GM19372 (cell line): ENCODE data around the gene RIPK3.
"Not testable (repeated sequence)": the region's sequence is repeated elsewhere in the genome, so short reads cannot be mapped to it uniquely, and the experiment has no call there.

ENCODE experiments used
- ATAC-seq: cut with Tn5 transposase; IDR thresholded peaks from one replicate; pipeline ENCODE4 v1.9.1; 2021; ENCODE audit warnings: mild to moderate bottlenecking, low read depth, moderate library complexity; ENCODE audit not compliant: unreplicated experiment

Gene RIPK3

DNA sequence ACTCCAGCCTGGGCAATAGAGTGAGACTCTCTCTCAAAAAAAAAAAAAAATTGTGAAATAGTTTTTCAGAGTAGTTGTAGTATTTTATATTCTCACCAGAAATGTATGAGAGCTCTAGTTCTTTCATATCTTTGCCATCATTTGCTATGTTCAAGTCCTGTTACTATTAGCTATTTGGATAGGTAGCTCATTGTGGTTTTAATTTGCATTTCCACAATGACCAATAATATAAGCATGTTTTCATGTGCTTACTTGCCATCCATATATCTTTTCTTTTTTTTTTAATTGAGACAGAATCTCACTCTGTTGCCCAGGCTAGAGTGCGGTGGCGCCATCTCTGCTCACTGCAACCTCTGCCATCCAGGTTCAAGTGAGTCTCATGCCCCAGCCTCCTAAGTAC, 8.4 kb upstream of the RIPK3 start:
- ATAC-seq = no peak

DNA sequence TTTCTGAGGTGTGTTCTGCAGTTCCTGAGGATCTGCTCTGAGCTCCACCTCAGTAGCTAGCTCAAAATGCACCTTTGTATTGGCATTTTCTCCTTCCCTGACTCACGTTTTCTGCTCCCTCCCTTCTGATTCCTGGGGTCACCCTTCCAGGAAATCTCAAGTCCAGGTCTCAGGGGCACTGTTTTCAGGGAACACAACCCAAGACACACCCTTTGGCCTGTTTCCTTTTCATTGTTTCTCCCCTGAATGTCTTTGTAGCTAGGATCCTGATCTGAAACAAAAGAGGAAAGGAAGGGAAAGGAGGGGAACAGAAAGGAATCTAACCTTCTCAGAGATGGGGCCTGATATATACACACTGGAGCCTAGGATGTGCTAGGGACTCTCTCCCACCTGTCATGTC, 7.3 kb upstream of the RIPK3 start:
- ATAC-seq = no peak

DNA sequence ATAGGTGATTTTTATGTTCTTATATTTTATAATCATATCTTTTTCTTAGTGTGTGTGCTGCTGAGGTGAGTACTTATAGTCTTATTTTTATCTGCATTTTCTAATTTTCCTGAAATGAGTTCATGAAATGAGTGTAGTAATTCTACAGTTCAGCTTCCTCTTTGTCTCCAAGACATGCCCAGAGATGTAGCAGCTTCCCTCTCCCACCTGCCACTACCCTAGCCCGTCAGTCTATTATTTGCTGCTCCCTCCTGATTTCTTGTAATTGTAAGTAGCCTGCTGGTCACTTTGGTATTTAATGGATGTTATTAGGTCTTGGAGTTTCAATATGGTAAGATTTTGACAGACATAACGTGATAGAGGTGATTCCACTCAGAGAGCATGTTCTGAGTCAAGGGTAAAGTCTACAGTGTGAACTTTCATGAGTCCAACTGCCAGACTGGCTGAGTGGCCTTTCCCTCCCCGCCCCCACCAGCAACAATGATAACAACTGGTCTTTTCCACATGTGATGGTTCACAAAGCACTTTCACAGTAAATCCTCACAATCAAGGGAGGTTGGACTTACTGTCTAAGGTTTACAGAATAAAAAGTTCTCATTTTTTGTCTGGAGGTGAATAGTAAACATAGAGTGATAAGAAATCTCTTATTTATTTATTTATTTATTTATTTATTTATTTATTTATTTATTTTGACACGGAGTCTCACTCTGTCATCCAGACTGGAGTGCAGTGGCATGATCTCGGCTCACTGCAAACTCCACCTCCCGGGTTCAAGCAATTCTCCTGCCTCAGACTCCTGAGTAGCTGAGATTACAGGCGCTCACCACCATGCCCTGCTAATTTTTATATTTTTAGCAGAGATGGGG, 4.2 kb upstream of the RIPK3 start:
- no peak for ATAC-seq

DNA sequence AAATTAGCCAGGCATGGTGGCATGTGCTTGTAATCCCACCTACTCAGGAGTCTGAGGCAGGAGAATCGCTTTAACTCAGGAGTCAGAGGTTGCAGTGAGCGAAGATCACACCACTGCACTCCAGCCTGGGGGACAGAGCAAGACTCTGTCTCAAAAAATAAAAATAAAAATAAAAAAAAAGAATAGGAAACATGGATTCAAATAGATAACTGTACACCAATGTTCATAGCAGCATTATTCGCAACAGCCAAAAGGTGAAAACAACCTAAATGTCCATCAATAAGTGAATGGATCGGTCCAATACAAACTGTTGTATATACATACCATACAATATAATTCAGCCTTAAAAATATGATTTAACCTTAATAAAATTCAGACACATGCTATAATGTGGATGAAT, 3.1 kb upstream of the RIPK3 start:
- no peak for ATAC-seq

DNA sequence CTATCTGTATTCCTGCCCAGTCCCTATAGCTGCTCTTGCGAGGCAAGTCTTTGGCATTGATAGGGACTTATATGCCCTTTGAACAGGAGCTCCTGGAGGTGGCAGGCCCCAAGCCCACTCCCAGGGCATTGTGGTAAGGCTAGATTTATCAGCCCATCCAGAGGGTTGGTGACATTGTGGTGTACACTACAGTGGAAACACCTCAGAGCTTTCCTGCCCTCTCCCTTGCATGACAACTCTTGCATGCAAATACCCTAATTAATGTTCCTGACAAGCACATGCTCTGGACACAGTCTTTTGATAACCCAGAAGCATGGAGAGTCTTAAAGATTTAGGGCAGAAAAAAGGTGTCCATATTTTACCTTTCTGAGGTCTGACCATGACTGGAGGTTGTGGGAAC, 815 bp upstream of the RIPK3 start:
- no peak for ATAC-seq

DNA sequence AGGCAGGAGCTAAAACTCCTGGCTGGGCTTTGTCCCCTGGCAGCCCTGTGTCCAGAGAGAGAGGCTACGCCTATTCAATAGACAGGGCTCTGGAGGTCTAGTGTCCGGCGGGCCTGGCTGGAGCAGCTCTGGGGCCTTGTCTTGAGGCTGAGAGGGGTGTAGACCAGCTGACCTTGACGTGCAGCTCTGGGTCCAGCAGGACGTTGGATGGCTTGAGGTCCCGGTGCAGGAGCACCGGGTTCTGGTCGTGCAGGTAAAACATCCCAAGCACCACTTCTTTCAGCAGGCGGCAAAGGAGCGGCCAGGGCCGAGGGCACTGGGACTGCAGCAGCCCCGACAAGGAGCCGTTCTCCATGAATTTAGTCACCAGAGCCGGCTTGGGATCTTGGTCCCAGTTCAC, 948 bp downstream of the RIPK3 start:
- no peak for ATAC-seq

DNA sequence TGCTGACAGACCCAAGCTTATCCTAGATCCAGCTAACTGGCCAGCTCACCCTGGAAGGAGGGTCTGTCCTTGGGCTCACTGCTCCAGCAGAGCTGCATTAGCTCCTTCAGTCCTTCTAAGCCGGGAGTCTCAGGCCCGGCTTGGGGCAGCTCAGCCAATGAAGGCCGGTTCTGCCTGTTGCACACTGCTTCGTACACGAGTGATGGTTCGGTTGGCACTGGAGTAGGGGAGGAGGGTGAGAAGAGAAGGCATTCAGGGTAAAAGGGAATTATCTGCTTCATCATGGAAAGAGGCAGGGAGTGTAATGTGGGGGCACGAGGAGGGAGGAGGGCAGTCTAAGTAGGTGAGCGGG, 2.0 kb downstream of the RIPK3 start:
- no peak for ATAC-seq

DNA sequence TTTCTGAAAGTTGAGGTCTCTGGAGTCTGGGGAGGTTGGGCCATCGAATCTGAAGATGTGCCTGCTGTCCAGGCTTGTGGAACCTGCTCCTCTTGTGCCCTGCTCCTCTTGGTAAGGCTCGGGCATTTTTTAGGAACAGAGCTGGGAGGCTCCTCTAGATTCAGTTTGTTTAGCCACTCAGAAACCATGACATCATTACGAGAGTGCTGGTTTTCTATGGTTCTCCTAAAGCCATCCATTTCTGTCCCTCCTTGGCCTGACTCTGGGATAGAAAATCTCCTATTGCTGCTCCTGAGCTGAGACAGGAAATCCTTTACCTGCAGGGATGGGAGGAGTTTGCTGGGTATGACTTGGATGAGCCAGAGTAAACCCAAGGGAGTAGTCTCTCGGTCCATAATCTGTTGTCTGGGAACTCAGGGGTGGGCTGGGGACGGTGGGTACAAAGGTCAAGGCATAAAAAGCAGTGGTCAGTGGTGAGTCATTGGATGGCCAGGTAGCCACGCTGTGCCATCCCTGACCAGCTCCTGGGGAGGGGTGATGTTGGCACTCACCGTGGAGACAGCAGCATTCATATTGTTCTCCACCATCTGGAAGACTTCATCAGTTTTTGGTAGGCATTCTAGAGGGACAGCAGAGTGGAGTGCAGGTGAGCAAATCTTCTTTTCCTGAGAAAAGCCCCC, 2.5 kb downstream of the RIPK3 start:
- ATAC-seq = no peak

DNA sequence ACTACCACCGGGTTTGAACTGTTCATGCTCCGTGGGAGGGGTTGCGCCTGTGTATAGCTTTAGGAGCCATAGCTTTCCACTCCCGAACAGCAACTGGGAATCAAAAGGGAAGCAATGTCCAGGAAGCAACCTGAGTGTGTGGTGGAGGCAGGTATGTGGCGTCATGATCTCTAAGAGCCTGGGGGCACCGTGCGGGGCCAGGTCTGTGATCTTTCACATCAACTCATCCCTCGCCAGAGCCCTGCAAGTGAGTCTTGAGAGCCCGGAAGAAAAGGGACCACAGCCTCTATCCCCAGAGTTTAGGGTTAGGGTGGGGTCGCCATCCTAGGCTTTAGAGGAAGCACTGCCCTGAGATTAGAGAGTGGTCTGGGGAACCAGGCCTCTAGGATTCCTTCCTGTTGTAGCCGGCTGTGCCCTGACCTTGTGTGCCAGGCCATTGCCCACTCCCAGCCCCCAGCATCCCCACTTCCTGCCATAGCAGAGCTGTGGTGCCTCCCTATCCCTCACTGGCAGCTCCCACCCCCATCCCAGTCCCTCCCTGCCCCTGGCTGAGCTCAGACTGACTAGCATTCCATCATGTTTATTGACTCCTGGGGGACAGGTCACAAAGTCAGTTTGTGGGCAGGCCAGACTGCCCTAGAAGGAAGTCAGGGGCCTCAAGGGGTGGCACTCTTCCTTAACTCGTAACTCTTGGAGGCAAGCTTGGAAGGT, 4.2 kb downstream of the RIPK3 start:
- no peak for ATAC-seq

DNA sequence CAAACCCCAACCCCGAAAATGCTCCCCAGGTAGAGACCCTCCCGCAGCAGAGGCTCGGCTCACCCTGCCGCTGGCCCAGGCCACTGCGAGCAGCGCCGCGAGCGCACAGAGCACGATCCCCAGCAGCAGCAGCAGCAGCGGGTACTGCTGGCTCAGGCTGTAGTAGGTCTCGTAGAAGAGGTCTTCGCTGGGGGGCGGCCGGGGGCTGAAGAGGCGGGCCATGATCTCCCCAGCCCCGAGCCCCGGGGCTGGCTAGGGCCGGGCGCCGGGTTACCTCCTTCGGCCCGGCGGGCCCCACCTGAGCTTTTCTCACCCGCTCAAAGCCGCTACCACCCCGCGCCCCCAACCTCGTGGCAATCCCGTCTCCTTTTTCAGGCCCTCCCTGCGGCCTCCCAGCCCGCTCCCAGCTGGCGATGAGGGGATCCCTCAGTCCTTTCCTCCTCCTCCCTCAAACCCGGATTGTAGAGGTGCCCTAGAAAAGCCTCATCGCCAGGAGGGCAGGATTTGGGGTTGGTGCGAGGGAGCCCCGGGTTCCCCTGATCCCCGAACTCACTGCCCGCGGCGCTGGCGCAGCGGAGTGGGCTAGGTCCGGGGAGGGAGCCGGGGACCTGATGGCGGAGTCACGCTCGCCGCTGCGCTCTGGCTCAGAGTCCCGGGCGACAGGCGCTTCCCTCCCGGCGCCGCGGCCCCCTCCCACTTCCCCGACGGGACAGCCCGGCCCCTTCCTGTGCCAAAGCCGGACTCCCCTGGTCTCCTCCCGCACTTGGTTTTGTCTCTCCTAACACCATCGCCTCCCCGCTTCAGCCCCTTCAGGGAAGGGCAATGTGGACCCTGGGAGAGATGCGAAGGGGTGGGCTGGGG, 5.1 kb downstream of the RIPK3 start, which contains the start of gene ADCY4:
Gene ADCY4, minus strand, starts transcription at position 641 of the 861 bp plus-strand sequence. Its CDS starts 419 bp downstream, at position 222.
- no peak for ATAC-seq

DNA sequence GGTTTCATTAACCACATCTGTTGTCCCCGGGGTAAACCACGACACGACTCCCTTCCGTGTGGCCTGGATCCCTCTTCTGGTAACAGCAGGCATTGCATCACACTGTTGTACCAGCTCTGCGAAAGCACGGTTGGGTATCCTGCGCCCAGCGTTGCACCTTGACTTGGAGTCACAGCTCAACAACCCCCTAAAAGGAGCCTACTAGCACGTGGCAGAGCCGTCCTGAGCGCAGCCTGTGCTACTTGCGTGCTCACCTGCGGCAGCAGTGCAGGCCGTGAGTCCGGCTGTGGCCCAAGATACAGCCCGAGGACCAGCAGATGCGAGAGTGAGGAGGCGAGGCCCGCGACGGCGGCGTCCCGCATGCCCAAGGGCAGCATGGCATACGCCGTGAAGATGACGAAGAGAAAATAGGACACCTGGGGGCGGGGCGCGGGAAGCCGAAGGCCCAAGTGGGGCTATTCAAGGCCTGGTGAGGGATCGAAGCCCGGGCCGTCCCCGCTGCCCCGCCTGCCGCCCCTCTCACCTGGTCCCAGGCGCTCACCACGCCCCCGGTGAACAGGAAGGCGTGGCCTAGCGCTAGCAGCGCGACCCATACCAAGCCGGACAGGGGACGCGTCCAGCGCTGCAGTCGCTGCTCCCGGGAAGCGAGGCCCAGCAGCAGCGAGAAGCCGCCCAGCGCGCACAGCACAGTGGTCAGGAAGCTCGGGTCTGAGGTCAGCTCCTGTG, 7.4 kb downstream of the RIPK3 start:
- peak; percentile 81 for ATAC-seq

DNA sequence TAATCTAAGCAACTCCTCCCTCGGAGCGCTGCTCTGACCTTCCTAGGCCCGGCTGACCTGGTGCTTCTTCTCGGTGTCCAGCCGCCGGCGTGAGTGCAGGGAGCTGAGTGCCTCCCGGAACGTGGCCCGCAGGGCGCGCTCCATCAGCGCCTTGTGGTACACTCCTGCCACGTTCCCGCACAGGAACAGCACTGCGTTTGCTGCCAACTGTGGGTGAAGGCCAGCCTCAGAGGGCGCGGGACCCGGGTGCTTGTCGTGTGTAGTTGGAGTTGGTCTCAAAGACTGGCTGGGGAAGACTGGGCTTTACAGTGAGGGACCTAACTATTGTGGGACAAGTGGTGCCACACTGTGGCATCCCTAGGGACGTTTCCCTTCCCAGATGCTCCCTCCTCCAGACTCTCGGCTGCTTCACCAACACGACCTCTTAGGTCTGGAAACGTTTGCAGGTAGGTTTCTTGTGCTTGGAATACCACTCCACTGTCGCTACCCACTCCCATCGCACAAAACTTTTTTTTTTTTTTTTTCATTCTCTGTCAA, 8.0 kb downstream of the RIPK3 start:
- ATAC-seq = peak; percentile 4

DNA sequence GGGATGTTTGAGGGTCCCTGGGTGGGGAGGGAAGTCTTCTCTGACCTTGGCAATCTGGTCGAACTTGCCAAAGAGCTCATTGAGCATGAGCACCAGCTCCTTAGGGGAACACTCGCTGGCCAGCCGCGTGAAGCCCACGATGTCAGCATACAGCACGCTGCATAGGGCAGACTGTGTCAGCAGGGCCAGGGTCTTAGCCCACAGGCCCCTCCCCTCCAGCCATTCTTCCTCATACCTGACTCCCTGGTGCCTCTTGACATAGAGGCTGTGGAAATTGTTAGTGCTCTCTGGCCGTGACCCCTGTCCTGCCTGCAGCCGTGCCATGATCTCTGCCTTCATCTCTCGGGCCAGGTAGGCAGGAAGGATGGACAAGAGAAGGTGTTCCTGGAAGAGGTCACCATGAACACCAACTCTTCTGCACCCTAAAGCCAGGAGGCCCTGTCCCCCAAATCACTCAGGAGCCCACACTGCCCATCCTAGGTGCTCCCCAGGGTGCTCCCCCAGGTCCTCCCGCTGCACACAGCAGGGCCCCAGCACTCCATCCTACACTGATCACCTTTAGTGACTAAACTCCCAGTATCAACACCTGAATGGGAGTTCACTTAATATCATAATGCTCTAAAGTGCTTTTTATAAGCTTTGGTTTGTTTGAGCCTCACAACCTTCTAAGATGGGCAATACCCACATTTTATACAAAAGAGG, 8.7 kb downstream of the RIPK3 start:
- no peak for ATAC-seq

DNA sequence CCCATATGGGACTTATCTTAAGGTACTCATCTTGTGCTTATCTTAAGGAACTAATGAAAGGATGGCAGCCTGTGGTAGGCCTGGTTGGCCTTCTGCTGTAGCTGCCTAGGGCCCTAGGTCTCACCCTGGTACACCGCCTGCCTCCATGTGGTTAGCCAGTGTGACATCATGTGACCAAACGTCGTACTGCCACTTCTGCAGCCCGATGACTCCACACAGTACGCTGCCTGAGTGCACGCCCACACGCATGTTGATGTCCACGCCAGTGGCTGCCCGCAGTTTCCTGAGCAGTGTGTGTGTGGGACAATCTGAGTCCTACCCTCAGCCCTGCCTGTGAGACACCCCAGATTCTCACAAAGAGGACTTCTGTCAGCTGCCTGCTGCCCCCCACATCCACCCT, 10.1 kb downstream of the RIPK3 start:
- no peak for ATAC-seq

DNA sequence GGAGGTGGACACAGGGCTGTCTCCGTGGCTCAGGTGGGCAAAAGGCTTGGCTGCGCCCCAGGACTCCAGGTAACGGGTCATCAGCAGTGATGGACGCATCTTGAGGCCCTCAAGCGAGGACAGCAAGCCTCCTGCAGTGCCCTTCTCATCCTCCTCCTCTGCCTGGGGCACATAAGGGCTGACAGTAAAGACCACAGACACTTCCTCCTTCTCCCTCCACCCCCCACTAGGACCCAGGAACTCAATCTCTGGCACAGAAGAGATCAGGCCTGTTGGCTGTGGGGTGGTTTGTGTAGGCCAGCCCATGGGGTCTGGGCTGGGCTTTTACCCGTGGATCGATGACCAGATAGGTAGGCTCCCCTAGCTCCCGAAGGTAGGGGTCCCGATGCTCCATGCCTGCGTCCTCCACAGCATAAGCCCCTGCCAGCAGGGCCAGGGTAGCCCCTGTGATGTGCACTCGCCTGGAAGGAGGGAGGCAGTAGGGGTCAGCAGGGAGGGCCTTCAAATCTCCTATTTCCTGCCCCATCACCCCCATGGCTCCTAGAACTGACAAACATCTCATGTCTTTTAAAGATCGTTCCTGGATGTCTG, 10.6 kb downstream of the RIPK3 start:
- ATAC-seq = no peak

DNA sequence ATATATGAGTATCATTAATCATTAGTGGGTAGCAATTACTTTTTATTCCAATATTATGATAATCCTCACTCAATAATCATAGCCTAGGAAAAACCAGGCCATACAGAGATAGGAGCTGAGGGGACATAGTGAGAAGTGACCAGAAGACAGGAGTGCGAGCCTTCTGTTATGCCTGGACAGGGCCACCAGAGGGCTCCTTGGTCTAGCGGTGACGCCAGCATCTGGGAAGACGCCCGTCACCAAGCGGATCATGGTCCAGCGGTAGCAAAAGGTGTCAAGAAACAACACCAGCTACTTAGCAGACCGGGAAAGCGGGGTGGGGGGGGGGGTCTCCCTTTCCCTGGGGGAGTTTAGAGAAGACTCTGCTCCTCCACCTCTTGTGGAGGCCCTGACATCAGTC, 11.9 kb downstream of the RIPK3 start:
- not testable (repeated sequence) for ATAC-seq

DNA sequence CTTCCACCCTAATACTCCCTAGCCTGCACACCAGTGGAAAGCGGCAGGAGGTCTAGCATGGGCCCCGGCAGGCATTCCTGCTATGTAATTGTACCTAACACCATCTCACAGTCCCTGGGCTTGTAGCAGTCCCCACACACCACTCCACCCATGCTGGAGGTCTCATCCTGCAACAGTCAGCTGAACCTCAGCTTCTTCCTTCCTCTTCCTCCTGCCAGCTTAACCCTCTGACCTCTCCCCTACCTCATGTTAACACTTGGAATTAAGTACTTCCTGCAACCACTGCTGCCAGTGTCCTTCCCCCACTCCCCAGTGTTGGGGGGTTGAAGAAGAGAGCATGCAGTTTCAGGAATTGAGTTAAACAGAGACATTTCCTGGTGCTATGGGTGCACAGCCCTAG, 12.5 kb downstream of the RIPK3 start:
- ATAC-seq = no peak

DNA sequence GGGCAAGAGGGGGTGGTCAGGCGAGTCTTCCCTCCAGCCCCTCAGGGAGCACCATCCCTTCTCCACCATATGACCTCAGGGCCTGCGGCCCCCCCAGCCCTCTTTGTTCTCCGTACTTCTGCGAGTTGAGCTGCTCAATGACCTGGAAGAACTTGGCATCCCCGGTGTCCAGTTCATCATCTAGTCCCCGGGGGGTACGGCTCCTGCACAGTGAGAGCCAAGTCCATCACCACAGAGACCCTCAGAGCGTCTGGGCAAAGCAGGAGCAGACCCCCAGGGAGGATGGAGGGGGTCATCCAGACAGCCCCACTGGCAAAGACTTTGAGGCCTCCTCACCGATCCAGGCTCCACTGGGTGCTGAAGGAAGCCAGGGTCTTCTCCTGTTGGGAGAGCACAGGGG, 13.8 kb downstream of the RIPK3 start:
- ATAC-seq = no peak
